GM12878 (cell line): ENCODE results near the gene NPAS1. TPM values are rescaled to one million over a fixed set of nuclear protein-coding genes. Genes with fewer than 3 reads are reported as not detected.

ENCODE experiments used
- ATAC-seq: fragments of 200-7000 bp; cut with Tn5 transposase; 3 replicates; pipeline ENCODE4 v1.9.1; 2020; ENCODE audit warnings: mild to moderate bottlenecking, moderate library complexity
- BruUV-seq: library from RNA; stranded (reverse); fragments of 400-500 nt; replicated peaks from 2 replicates; lab custom pipeline; 2021; lab: Mats Ljungman, UMichigan
- CTCF ChIA-PET: fragments of 300-600 bp; sonication (Branson Sonifier 250); formaldehyde crosslinking; extraction: SDS; loops from one replicate; lab custom pipeline; 2021; ENCODE audit warnings: inconsistent platforms; lab: Yijun Ruan, JAX
- POLR2A ChIA-PET: fragments of 350-600 bp; formaldehyde crosslinking; extraction: SDS; loops from one replicate; lab custom pipeline; 2021; ENCODE audit warnings: inconsistent platforms; lab: Charles Lee
- RAD21 ChIA-PET: fragments of 300-600 bp; sonication (Branson Sonifier 250); formaldehyde crosslinking; loops from one replicate; lab custom pipeline; 2023; ENCODE audit warnings: antibody characterized with exemption; ENCODE audit not compliant: unreplicated experiment; lab: Charles Lee
- SMC1A ChIA-PET: fragments of 300-600 bp; sonication (Branson Sonifier 250); formaldehyde crosslinking; loops from one replicate; lab custom pipeline; 2023; ENCODE audit not compliant: unreplicated experiment, uncharacterized antibody; lab: Charles Lee
- DNase-seq: peaks from one replicate; pipeline ENCODE4 v3.0.0-alpha.2; 2011; ENCODE audit warnings: low read depth, low spot score
- FAIRE-seq: peaks from 3 replicates; lab custom pipeline; 2011; peaks lifted over from hg19 to GRCh38; lab: Jason Lieb, UNC
- H2AFZ ChIP-seq: 2 replicates; pipeline ENCODE4 v1.6.0; 2011; ENCODE audit warnings: low read depth, low read length, control low read depth; ENCODE audit not compliant: control insufficient read depth
- H3K27ac ChIP-seq: 2 replicates; pipeline ENCODE4 v1.5.1; 2011; ENCODE audit warnings: control low read depth; ENCODE audit not compliant: control insufficient read depth, insufficient read depth
- H3K27me3 ChIP-seq, 2 experiments: replicated peaks in 1 of 2; 2 replicates each; pipeline versions ENCODE4 v1.6.0 to v1.6.1; 2011; ENCODE audit warnings: low read length in 1 of 2; ENCODE audit not compliant: control insufficient read depth in 2 of 2, insufficient read depth in 2 of 2
- H3K36me3 ChIP-seq, 2 experiments: 2 replicates each; pipeline ENCODE4 v1.5.1; 2011; ENCODE audit warnings: low read length in 1 of 2; ENCODE audit not compliant: control insufficient read depth in 2 of 2, insufficient read depth in 2 of 2
- H3K4me1 ChIP-seq: 2 replicates; pipeline ENCODE4 v1.6.1; 2011; ENCODE audit warnings: mild to moderate bottlenecking, low read length, moderate library complexity, mixed read lengths; ENCODE audit not compliant: control insufficient read depth, insufficient read depth
- H3K4me2 ChIP-seq: 2 replicates; pipeline ENCODE4 v1.6.0; 2011; ENCODE audit warnings: control low read depth; ENCODE audit not compliant: control insufficient read depth, insufficient read depth
- H3K4me3 ChIP-seq: fragments of 200-600 bp; sonication (generic); 2 replicates; pipeline ENCODE4 v1.5.1; 2016
- H3K79me2 ChIP-seq: 2 replicates; pipeline ENCODE4 v1.6.0; 2011; ENCODE audit warnings: low read length; ENCODE audit not compliant: control insufficient read depth, insufficient read depth
- H3K9ac ChIP-seq: 2 replicates; pipeline ENCODE4 v1.8.0; 2011; ENCODE audit warnings: low read length, control low read depth, mixed read lengths; ENCODE audit not compliant: control insufficient read depth, insufficient read depth
- H3K9me3 ChIP-seq: replicated peaks from 3 replicates; pipeline ENCODE4 v1.5.1; 2011; ENCODE audit warnings: mild to moderate bottlenecking, low read length; ENCODE audit not compliant: control insufficient read depth, insufficient read depth
- H4K20me1 ChIP-seq: 2 replicates; pipeline ENCODE4 v1.6.0; 2011; ENCODE audit not compliant: control insufficient read depth, insufficient read depth
- BMI1 ChIP-seq: fragments of 450-650 bp; IDR thresholded peaks from 2 replicates; pipeline ENCODE4 v1.6.1; 2016; ENCODE audit warnings: mild to moderate bottlenecking, moderate library complexity, borderline replicate concordance
- CHD1 ChIP-seq: IDR thresholded peaks from 2 replicates; pipeline ENCODE4 v1.6.1; 2012; ENCODE audit warnings: low read depth, low read length, improper control_type of control experiment
- CTCF ChIP-seq, 3 experiments: IDR thresholded peaks in 2 of 3; conservative IDR thresholded peaks in 1 of 3; 2 replicates each; pipeline ENCODE4 v1.5.1; 2011; ENCODE audit warnings: low read depth in 3 of 3, low read length in 3 of 3, mild to moderate bottlenecking in 3 of 3, control low read depth in 2 of 3, moderate library complexity in 2 of 3, inconsistent platforms in 1 of 3, mixed read lengths in 1 of 3; ENCODE audit not compliant: control insufficient read depth in 2 of 3, insufficient read depth in 1 of 3; ENCODE audit errors: extremely low read depth in 1 of 3
- RAD21 ChIP-seq: IDR thresholded peaks from 2 replicates; pipeline ENCODE4 v1.6.1; 2011; ENCODE audit warnings: mild to moderate bottlenecking, low read depth, low read length, moderate library complexity; ENCODE audit not compliant: insufficient read depth
- REST ChIP-seq: IDR thresholded peaks from 2 replicates; pipeline ENCODE4 v1.6.1; 2012; ENCODE audit warnings: mild to moderate bottlenecking, low read depth, low read length
- SMC3 ChIP-seq: IDR thresholded peaks from 2 replicates; pipeline ENCODE4 v1.6.1; 2011; ENCODE audit warnings: low read length, improper control_type of control experiment, borderline replicate concordance
- SRF ChIP-seq, 2 experiments: IDR thresholded peaks; 2 replicates each; pipeline ENCODE4 v1.6.1; 2011; ENCODE audit warnings: low read depth in 2 of 2, low read length in 2 of 2, mild to moderate bottlenecking in 1 of 2, moderate library complexity in 1 of 2
- YY1 ChIP-seq: IDR thresholded peaks from 2 replicates; pipeline ENCODE4 v1.6.1; 2011; ENCODE audit warnings: low read depth, mild to moderate bottlenecking, low read length
- WGBS: methylation state at CpG from one replicate; pipeline ENCODE4 v1.1.6; 2016; ENCODE audit warnings: low lambda C conversion rate; ENCODE audit not compliant: insufficient replicate concordance, insufficient coverage; ENCODE audit errors: missing lambda C conversion rate; 5-methylcytosine and 5-hydroxymethylcytosine counted together
- in situ Hi-C: fragments of 300-500 bp; cut with MboI; formaldehyde crosslinking; loops from 9 replicates; pipeline ENCODE4 v1.14.3; 2018; ENCODE audit warnings: mixed read lengths
- intact Hi-C: fragments of 100-400 bp; cut with micrococcal nuclease; formaldehyde crosslinking; loops from one replicate; pipeline ENCODE4 v1.14.2; 2022; ENCODE audit not compliant: unreplicated experiment
- polyA plus RNA-seq, 11 experiments: library from polyadenylated mRNA; depleted of rRNA in 4 of 11; unstranded in 6 of 11; stranded (reverse) in 5 of 11; fragments of >200 nt; fragmentation: Nextera tagmentation in 4 of 11; fragmentation: Illumina TruSeq in 1 of 11; extraction: Ambion mirVana in 4 of 11; extraction: Trizol in 1 of 11; gene quantifications; 1 replicate in 1 of 11; 2 replicates in 10 of 11; pipeline versions ENCODE4 v1.2.1 to v1.2.3, GENCODE V29; 2011 to 2016; ENCODE audit warnings: inconsistent platforms in 2 of 11, missing spikeins in 2 of 11, low read depth in 1 of 11
- total RNA-seq, 4 experiments: library from RNA; depleted of rRNA in 3 of 4; stranded (reverse); fragments of >200 nt in 3 of 4; fragmentation: Illumina TruSeq in 1 of 4; extraction: Trizol in 1 of 4; gene quantifications; 2 replicates each; pipeline versions ENCODE4 v1.2.1 to v1.2.3, GENCODE V29; 2013 to 2021

NPAS1 gene
- total and polyA plus RNA-seq, 10 of the 15 experiments (the other 5 are each of a cell fraction or from before 2014, with no cell fraction given), result 0.14 to 0.72 (median 0.28) TPM; not detected in 3

GRCh38 chr19:47032171-47032811, 12.7 kb downstream of the NPAS1 start:
- CTCF ChIA-PET, result interaction anchor here (1.0 to 4.8 kb wide), 3 partner anchors 19 to 91 kb away, joined by 4 to 67 read pairs (median 4); no protein-coding TSS in a partner anchor
- FAIRE-seq, result no peak
- H3K4me2 ChIP-seq, result no peak overlapping the region

More at GRCh38 chr19:47032171-47032811, 12.7 kb downstream of the NPAS1 start:
- 20% methylated on average over 17 of the region's 17 CpGs for WGBS
- Histone ChIP-seq H3K36me3 (no peaks in the 10 kb centered on the region), H3K27me3 (peaks cover 2 to 4% of the 10 kb centered on the region in 2 experiments; a peak in 3 of 4 replicates), H4K20me1 (no peaks in the 10 kb centered on the region), H3K4me3 (no peak overlapping the region), H3K27ac (no peak overlapping the region), H3K4me1 (peaks cover 6% of the 10 kb centered on the region; the same call in 1 of the 2 replicates), H3K9ac (no peak overlapping the region), H3K79me2 (no peaks in the 10 kb centered on the region)
- ChIA-PET SMC1A (no interaction called here), RAD21 (no interaction called here)
- in situ Hi-C loops, result no loop called here
- peak; percentile 67 for ATAC-seq
- TF ChIP-seq CTCF (IDR thresholded peaks at IDR 0.05 in 2 of 3, conservative IDR thresholded peaks at IDR 0.05 in 1 of 3; ENCODE audit: control insufficient read depth in 2 of 3, extremely low read depth in 1 of 3, insufficient read depth in 1 of 3, low read depth in 3 of 3, low read length in 3 of 3) (peak; percentile 83 to 98 (median 85)), REST (no peak), SRF (IDR thresholded peaks at IDR 0.05; ENCODE audit: low read depth in 2 of 2, low read length in 2 of 2) (no peak), CHD1 (no peak), RAD21 (peak; percentile 59), SMC3 (peak; percentile 69), YY1 (0 out of 2 replicates have a peak, but pooled peaks have one; percentile 35), BMI1 (no peak)
- TF ChIP-seq, all 136 proteins: peak for 4
- DNase-seq, result no peak
- POLR2A ChIA-PET, result no interaction called here
- intact Hi-C loops, result loop anchor here (1.0 to 10.0 kb wide), 2 partner anchors 19 to 213 kb away; no protein-coding TSS in a partner anchor
- Histone ChIP-seq H3K9me3 (no peaks in the 10 kb centered on the region), H2AFZ (no peak overlapping the region)
- BruUV-seq, result no TSS peak
